ENCODE data around the gene OR2AJ1.

- TF ChIP-seq CTCF (IDR thresholded peaks at IDR 0.05), result no peak
- TF ChIP-seq POLR2A (IDR thresholded peaks at IDR 0.05), result no peak
Observed at GRCh38 chr1:247953408-247953807, 28.7 kb downstream of the OR2AJ1 start.
